BE2C (cell line): Measurements from ENCODE around the gene MALAT1.

Experiments used
- DNase-seq: peaks from one replicate; pipeline ENCODE4 v3.0.0-alpha.2; 2020
- H3K27me3 ChIP-seq: fragments of 250-450 bp; sonication (Bioruptor Pico); 2 replicates; pipeline ENCODE4 v1.5.1; 2020; ENCODE audit warnings: mild to moderate bottlenecking
- H3K36me3 ChIP-seq: fragments of 250-450 bp; sonication (Bioruptor Pico); 2 replicates; pipeline ENCODE4 v1.5.1; 2020; ENCODE audit warnings: mild to moderate bottlenecking
- H3K4me1 ChIP-seq: fragments of 250-450 bp; sonication (Bioruptor Pico); 2 replicates; pipeline ENCODE4 v1.5.1; 2020
- H3K4me3 ChIP-seq: 2 replicates; pipeline ENCODE4 v1.5.1; 2011; ENCODE audit warnings: low read depth, low read length
- H3K9me3 ChIP-seq: fragments of 250-450 bp; sonication (Bioruptor Pico); 2 replicates; pipeline ENCODE4 v1.5.1; 2020
- CTCF ChIP-seq: IDR thresholded peaks from 2 replicates; pipeline ENCODE4 v1.5.1; 2012; ENCODE audit warnings: mild to moderate bottlenecking, low read depth, low read length

The MALAT1 gene

GRCh38 chr11:65538232-65538914, 39.5 kb downstream of the MALAT1 start:
- Histone ChIP-seq H3K4me1 (no peaks in the 10 kb centered on the region), H3K9me3 (no peaks in the 10 kb centered on the region), H3K36me3 (no peaks in the 10 kb centered on the region), H3K27me3 (no peaks in the 10 kb centered on the region), H3K4me3 (no peak overlapping the region)
- DNase-seq: no peak
- no peak for TF ChIP-seq CTCF

DNA sequence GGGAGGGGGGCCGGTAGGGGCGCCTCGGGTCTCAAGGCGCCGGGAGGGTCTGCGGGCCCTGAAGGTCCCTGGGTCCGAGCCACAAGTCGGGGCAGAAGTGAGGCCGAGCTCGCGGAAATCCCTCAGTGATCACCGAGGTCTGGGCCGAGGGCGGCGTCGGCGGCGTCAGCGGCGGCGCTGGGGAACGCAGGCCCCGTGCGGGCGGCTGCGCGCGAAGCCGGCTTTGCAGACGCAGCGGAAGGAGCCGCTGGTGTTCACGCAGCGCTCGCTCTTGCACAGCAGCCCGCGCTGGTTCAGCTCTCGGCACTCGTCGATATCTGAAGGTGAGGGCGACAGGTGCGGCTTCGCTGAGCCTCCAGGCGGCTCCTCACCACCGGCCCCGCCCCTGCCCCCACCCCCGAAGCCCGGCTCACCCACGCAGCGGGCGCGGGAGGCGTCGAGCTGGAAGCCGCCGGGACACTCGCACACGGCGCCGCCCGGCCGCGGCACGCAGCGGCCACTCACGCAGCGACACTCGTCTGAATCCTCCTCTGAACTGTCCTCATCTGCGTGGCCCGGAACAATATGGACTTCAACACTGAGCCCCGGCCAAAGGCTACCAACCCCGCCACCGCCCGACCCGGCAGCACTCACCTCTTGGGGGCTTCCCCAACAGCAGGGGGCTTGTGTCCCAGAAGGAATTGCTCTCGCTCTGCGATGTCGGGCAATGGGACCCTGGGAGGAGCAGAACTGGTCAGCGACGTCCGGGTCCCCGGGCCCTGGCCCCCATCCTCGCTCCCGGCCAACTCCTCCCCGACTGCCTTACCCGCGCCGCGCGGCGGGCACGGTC, 40.3 kb downstream of the MALAT1 start:
- Histone ChIP-seq H3K36me3 (no peaks in the 10 kb centered on the region), H3K4me3 (no peak overlapping the region)

DNA sequence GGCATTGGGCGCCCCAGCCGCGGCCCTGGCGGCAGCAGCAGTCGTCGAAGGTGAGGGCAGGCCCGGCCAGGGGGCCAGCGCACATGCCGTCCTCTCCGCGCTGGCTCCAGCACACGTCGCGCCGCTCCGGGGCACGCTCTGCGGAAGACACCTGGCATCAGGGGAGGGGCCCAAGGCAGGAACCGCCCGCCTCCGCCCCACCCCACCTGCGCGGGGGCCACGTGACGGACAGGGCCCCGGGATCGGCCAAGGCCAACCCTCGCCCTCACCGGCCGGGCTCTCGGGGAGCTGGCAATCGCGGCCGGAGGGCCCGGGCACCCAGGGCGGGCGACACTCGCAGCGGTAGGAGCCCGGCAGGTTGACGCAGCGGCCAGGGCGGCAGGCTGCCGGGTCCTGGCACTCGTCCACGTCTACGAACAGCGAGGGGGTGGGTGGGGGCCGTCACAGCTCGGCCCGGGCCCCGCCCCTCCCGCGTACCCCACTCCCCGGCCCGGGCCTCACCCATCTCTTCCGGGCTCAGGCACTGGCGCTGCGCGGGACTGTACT, 41.0 kb downstream of the MALAT1 start:
- Histone ChIP-seq H3K36me3 (no peaks in the 10 kb centered on the region), H3K9me3 (no peaks in the 10 kb centered on the region), H3K4me3 (peak overlapping the region; percentile 49), H3K27me3 (no peaks in the 10 kb centered on the region), H3K4me1 (no peaks in the 10 kb centered on the region)
- no peak for DNase-seq
- no peak for TF ChIP-seq CTCF

More for the DNA sequence above, 40.3 kb downstream of the MALAT1 start:
- no peaks in the 10 kb centered on the region for H3K4me1 ChIP-seq
- DNase-seq: no peak
- H3K9me3 ChIP-seq: no peaks in the 10 kb centered on the region
- no peaks in the 10 kb centered on the region for H3K27me3 ChIP-seq
- TF ChIP-seq CTCF: no peak

GRCh38 chr11:65540290-65541092, 41.6 kb downstream of the MALAT1 start:
- Histone ChIP-seq H3K4me1 (no peaks in the 10 kb centered on the region), H3K36me3 (no peaks in the 10 kb centered on the region), H3K27me3 (no peaks in the 10 kb centered on the region), H3K9me3 (no peaks in the 10 kb centered on the region), H3K4me3 (peak overlapping the region; percentile 49)
- peak; percentile 89 for DNase-seq
- TF ChIP-seq CTCF: peak; percentile 64

DNA sequence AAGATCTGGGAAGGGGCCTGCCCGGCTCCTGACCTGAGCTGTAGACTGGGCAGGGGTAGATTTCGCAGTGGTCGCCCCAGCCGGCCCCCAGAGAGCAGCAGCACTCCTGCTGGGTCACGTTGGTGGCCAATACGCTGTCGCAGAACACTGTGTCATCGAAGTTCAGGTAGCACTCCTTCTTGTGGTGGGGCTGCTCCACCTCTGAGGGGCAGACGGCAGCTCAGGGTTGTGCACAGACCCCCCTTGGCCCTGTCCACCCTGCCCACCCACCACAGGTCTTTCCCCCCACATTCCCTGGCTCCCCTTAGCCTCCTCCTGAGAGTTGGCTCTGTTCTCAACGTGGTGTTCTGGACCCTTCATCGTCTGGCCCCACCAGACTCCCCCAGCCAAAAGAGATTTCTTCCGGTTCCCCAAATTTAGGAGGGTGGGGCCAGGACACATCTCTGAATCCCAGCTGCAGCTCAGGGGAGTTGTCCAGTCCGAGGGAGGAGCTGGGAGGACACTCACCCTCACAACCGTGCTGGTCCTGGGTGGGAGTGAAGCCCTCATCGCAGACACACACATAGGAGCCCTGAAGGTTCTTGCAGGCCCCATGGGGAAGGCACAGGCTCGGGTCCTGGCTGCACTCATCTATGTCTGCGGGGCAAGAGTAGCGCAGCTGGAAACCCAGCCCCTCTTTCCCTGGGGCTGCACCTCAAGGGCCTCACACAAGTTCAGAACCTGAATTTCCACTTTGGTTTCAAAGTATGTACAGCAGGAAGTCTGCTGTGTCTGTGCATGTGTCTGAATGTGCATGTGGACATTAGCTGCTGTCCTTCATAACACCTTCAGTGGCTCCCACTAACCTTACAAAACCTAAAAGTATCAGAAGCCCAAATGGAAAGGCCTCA, 42.5 kb downstream of the MALAT1 start:
- Histone ChIP-seq H3K27me3 (no peaks in the 10 kb centered on the region), H3K4me3 (peak overlapping the region; percentile 49), H3K36me3 (no peaks in the 10 kb centered on the region)

More for the DNA sequence above, 42.5 kb downstream of the MALAT1 start:
- H3K9me3 ChIP-seq: no peaks in the 10 kb centered on the region
- H3K4me1 ChIP-seq: no peaks in the 10 kb centered on the region
- TF ChIP-seq CTCF: no peak
- DNase-seq: no peak
